Lung microvascular endothelial cell (primary cell): ENCODE results near the gene DLX2. TPM values are rescaled to one million over a fixed set of nuclear protein-coding genes. Genes with fewer than 3 reads are reported as not detected.
"Not testable (repeated sequence)": the region's sequence is repeated elsewhere in the genome, so short reads cannot be mapped to it uniquely, and the experiment has no call there.

Source experiments
- DNase-seq, 2 donors: peaks; one replicate each; pipeline versions ENCODE4 v3.0.0 to v3.0.0-alpha.2; 2010; ENCODE audit warnings: low read depth in 2 of 2
- total RNA-seq: library from RNA; depleted of rRNA; stranded (reverse); fragments of >200 nt; gene quantifications from 2 replicates; pipeline ENCODE4 v1.2.1, GENCODE V29; 2014

Gene DLX2
- total RNA-seq, 1 donor from 2014 or later, result under 0.01 TPM

- DNase-seq, result no peak
These were observed 18.9 kb downstream of the DLX2 start for GRCh38 chr2:172083628-172084394.

GRCh38 chr2:172082944-172083627, 19.6 kb downstream of the DLX2 start:
- no peak for DNase-seq

- no peak for DNase-seq
These were observed 20.4 kb downstream of the DLX2 start for GRCh38 chr2:172082105-172082943.

- no peak for DNase-seq
These were observed 21.3 kb downstream of the DLX2 start for GRCh38 chr2:172081221-172082022.

- DNase-seq, result no peak
These were observed 22.0 kb downstream of the DLX2 start for GRCh38 chr2:172080641-172081220.

GRCh38 chr2:172079838-172080640, 22.7 kb downstream of the DLX2 start:
- DNase-seq, result no peak

GRCh38 chr2:172079416-172079815, 23.3 kb downstream of the DLX2 start:
- DNase-seq, result no peak

- no peak for DNase-seq
These were observed 28.4 kb downstream of the DLX2 start for GRCh38 chr2:172074254-172074653.

GRCh38 chr2:172073518-172073917, 29.2 kb downstream of the DLX2 start:
- DNase-seq, result no peak

GRCh38 chr2:172072706-172073105, 30.0 kb downstream of the DLX2 start:
- DNase-seq, result no peak

- no peak for DNase-seq
These were observed 30.4 kb downstream of the DLX2 start for GRCh38 chr2:172072303-172072702.

GRCh38 chr2:172070936-172071335, 31.8 kb downstream of the DLX2 start:
- DNase-seq, result no peak

- not testable (repeated sequence) for DNase-seq
These were observed 34.8 kb downstream of the DLX2 start for GRCh38 chr2:172067905-172068304.

GRCh38 chr2:172066394-172066886, 36.3 kb downstream of the DLX2 start:
- DNase-seq, result no peak

GRCh38 chr2:172065111-172065510, 37.6 kb downstream of the DLX2 start:
- no peak for DNase-seq

- DNase-seq, result no peak
These were observed 39.3 kb downstream of the DLX2 start for GRCh38 chr2:172063446-172063845.

GRCh38 chr2:172062402-172063004, 40.2 kb downstream of the DLX2 start:
- DNase-seq, result no peak

- not testable (repeated sequence) for DNase-seq
These were observed 42.6 kb downstream of the DLX2 start for GRCh38 chr2:172060118-172060517.

- DNase-seq, result no peak
These were observed 44.0 kb downstream of the DLX2 start for GRCh38 chr2:172058660-172059059.
